Neural crest cell (in vitro differentiated cells): Measurements from ENCODE around the gene PPP6R1. TPM values are rescaled to one million over a fixed set of nuclear protein-coding genes. Genes with fewer than 3 reads are reported as not detected.

Experiments used
- DNase-seq: peaks from one replicate; pipeline ENCODE4 v3.0.0; 2021; ENCODE audit warnings: low read depth, mixed read lengths, low spot score
- H3K27ac Mint-ChIP-seq: one replicate; pipeline ENCODE4 v1.8.0; 2021; ENCODE audit warnings: mild to moderate bottlenecking, mixed read lengths; ENCODE audit not compliant: unreplicated experiment
- H3K27me3 Mint-ChIP-seq: 2 replicates; pipeline ENCODE4 v1.8.0; 2021; ENCODE audit warnings: low read depth, mild to moderate bottlenecking, mixed read lengths
- H3K36me3 Mint-ChIP-seq: 2 replicates; pipeline ENCODE4 v1.8.0; 2021; ENCODE audit warnings: low read depth, mild to moderate bottlenecking, mixed read lengths
- H3K4me1 Mint-ChIP-seq: 2 replicates; pipeline ENCODE4 v1.8.0; 2021; ENCODE audit warnings: mixed read lengths
- H3K4me3 Mint-ChIP-seq: one replicate; pipeline ENCODE4 v1.8.0; 2021; ENCODE audit warnings: mild to moderate bottlenecking, mixed read lengths
- H3K9me3 Mint-ChIP-seq: 2 replicates; pipeline ENCODE4 v1.8.0; 2021; ENCODE audit warnings: mixed read lengths
- CTCF ChIP-seq: fragments of 200-600 bp; sonication (generic); conservative IDR thresholded peaks from 2 replicates; pipeline ENCODE4 v1.5.0; 2021; ENCODE audit warnings: antibody characterized with exemption, mild to moderate bottlenecking
- total RNA-seq: library from RNA; stranded (reverse); gene quantifications from 2 replicates; pipeline ENCODE4 v1.2.1, GENCODE V29; 2021

Gene PPP6R1
- total RNA-seq, 1 donor from 2014 or later = 73.1 TPM

GRCh38 chr19:55241935-55242464, 16.8 kb downstream of the PPP6R1 start:
- TF ChIP-seq CTCF = no peak
- H3K27ac Mint-ChIP-seq = no peak overlapping the region
- no peaks in the 10 kb centered on the region for H3K4me1 Mint-ChIP-seq
- no peaks in the 10 kb centered on the region for H3K9me3 Mint-ChIP-seq
- no peaks in the 10 kb centered on the region for H3K27me3 Mint-ChIP-seq
- H3K36me3 Mint-ChIP-seq = peaks cover 5% of the 10 kb centered on the region
- no peak for DNase-seq
- no peak overlapping the region for H3K4me3 Mint-ChIP-seq

GRCh38 chr19:55241143-55241934, 17.5 kb downstream of the PPP6R1 start:
- no peak overlapping the region for H3K27ac Mint-ChIP-seq
- no peak overlapping the region for H3K4me3 Mint-ChIP-seq
- no peaks in the 10 kb centered on the region for H3K9me3 Mint-ChIP-seq
- peaks cover 7% of the 10 kb centered on the region for H3K36me3 Mint-ChIP-seq
- no peaks in the 10 kb centered on the region for H3K4me1 Mint-ChIP-seq
- no peak for TF ChIP-seq CTCF
- H3K27me3 Mint-ChIP-seq = no peaks in the 10 kb centered on the region
- DNase-seq = no peak

- Mint-ChIP-seq H3K4me1 (no peaks in the 10 kb centered on the region), H3K36me3 (peaks cover 11% of the 10 kb centered on the region), H3K27ac (no peak overlapping the region), H3K9me3 (no peaks in the 10 kb centered on the region), H3K27me3 (no peaks in the 10 kb centered on the region), H3K4me3 (no peak overlapping the region)
- no peak for TF ChIP-seq CTCF
- no peak for DNase-seq
Measured at GRCh38 chr19:55240713-55241020, 18.1 kb downstream of the PPP6R1 start.

- no peak for TF ChIP-seq CTCF
- H3K36me3 Mint-ChIP-seq = peaks cover 16% of the 10 kb centered on the region
Measured at GRCh38 chr19:55239004-55239403, 19.8 kb downstream of the PPP6R1 start.

GRCh38 chr19:55238030-55238429, 20.8 kb downstream of the PPP6R1 start:
- H3K27me3 Mint-ChIP-seq = no peaks in the 10 kb centered on the region
- TF ChIP-seq CTCF = no peak
- H3K4me3 Mint-ChIP-seq = no peak overlapping the region
- peaks cover 16% of the 10 kb centered on the region for H3K36me3 Mint-ChIP-seq
- no peak for DNase-seq
- no peaks in the 10 kb centered on the region for H3K9me3 Mint-ChIP-seq
- H3K4me1 Mint-ChIP-seq = no peaks in the 10 kb centered on the region
- H3K27ac Mint-ChIP-seq = no peak overlapping the region

More at GRCh38 chr19:55239004-55239403, 19.8 kb downstream of the PPP6R1 start:
- DNase-seq = no peak
- no peak overlapping the region for H3K27ac Mint-ChIP-seq
- H3K27me3 Mint-ChIP-seq = no peaks in the 10 kb centered on the region
- H3K4me1 Mint-ChIP-seq = no peaks in the 10 kb centered on the region
- H3K9me3 Mint-ChIP-seq = no peaks in the 10 kb centered on the region
- no peak overlapping the region for H3K4me3 Mint-ChIP-seq
